ENCODE results near the gene KRT14. TPM values are rescaled to one million over a fixed set of nuclear protein-coding genes. Genes with fewer than 3 reads are reported as not detected.

The KRT14 gene
- total RNA-seq, 1 donor from 2014 or later: not detected

DNA sequence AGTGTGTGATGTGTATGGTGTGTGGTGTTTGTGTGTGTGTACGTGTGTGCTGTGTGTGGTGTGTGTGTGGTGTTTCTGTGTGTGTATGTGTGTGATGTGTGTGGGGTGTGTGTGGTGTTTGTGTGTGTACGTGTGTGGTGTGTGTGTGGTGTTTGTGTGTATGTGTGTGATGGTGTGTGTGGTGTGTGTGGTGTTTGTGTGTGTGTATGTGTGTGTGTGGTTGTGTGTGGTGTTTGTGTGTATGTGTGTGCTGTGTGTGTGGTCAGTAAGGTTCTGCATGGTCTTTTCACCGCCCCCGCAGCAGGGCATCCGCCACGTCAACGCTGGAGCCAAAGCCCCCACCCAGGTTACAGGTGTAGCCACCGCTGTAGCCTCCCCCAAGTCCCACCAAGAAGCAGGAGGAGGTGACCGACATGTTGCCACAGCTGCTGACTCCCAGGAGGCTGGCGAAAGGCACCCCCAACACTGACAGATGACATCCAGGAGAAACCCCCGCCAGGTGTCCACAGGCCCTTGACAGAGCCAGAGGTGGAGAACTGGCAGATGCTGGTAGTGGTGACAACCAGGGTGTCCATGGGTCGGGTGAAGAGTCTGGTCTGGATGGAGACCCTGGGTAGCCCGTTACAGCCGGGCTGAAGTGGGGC, 47.0 kb upstream of the KRT14 start:
- H3K4me1 ChIP-seq: no peaks in the 10 kb centered on the region
- no peak overlapping the region for H3K4me3 ChIP-seq
- no peaks in the 10 kb centered on the region for H3K79me2 ChIP-seq (ENCODE audit: low read depth)
- no peak overlapping the region for H2AFZ ChIP-seq (replicated peaks)
- H3F3A ChIP-seq (ENCODE audit: low read depth): peaks cover 8% of the 10 kb centered on the region
- H3K4me2 ChIP-seq: no peak overlapping the region
- no peaks in the 10 kb centered on the region for H4K20me1 ChIP-seq (ENCODE audit: low read depth)
- Mint-ChIP-seq H3K4me3 (no peak overlapping the region), H3K36me3 (no peaks in the 10 kb centered on the region), H3K4me1 (peaks cover 9% of the 10 kb centered on the region), H3K9me3 (no peaks in the 10 kb centered on the region), H3K27ac (no peak overlapping the region), H3K27me3 (ENCODE audit: insufficient read depth, low read depth) (no peaks in the 10 kb centered on the region)
- no peaks in the 10 kb centered on the region for H3K9me3 ChIP-seq (ENCODE audit: low read depth)
- no peak overlapping the region for H3K27ac ChIP-seq
- no peaks in the 10 kb centered on the region for H3K36me3 ChIP-seq
- peak; percentile 23 for DNase-seq (ENCODE audit: low spot score)
- TF ChIP-seq EZH2 (IDR thresholded peaks at IDR 0.05) (no peak), EZH2phosphoT487 (IDR thresholded peaks at IDR 0.05) (no peak)
- TF ChIP-seq, protein P1, sequence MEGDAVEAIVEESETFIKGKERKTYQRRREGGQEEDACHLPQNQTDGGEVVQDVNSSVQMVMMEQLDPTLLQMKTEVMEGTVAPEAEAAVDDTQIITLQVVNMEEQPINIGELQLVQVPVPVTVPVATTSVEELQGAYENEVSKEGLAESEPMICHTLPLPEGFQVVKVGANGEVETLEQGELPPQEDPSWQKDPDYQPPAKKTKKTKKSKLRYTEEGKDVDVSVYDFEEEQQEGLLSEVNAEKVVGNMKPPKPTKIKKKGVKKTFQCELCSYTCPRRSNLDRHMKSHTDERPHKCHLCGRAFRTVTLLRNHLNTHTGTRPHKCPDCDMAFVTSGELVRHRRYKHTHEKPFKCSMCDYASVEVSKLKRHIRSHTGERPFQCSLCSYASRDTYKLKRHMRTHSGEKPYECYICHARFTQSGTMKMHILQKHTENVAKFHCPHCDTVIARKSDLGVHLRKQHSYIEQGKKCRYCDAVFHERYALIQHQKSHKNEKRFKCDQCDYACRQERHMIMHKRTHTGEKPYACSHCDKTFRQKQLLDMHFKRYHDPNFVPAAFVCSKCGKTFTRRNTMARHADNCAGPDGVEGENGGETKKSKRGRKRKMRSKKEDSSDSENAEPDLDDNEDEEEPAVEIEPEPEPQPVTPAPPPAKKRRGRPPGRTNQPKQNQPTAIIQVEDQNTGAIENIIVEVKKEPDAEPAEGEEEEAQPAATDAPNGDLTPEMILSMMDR (IDR thresholded peaks at IDR 0.05): no peak
- no peak overlapping the region for H3K9ac ChIP-seq
- H3K27me3 ChIP-seq: no peaks in the 10 kb centered on the region

DNA sequence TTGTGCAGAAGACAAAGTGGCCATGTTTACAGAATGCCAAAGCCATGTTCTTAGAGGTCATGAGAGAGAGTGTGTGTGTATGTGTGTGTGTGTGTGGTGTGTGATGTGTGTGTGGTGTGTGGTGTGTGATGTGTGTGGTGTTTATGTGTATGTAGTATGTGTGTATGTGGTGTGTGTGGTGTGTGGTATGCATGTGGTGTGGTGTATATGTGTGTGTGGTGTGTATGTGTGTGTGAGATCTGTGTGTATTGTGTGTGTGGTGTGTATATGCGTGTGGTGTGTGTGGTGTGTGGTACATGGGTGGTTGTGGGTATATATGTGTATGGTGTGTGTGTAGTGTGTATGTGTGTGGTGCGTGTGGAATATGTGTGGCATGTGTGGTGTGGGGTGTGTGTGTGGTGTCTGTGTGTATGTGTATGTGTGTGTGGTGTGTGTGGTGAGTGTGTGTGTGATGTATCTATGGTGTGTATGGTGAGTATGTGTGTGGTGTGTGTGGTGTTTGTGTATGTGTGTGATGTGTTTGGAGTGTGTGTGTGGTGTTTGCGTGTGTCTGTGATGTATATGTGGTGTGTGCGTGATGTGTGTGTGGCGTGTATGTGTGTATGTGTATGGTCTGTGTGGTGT, 45.9 kb upstream of the KRT14 start:
- Histone ChIP-seq H3K4me3 (no peak overlapping the region), H3K79me2 (ENCODE audit: low read depth) (no peaks in the 10 kb centered on the region), H3F3A (ENCODE audit: low read depth) (peaks cover 8% of the 10 kb centered on the region), H3K27me3 (no peaks in the 10 kb centered on the region), H3K9me3 (ENCODE audit: low read depth) (no peaks in the 10 kb centered on the region), H3K36me3 (no peaks in the 10 kb centered on the region), H3K4me2 (no peak overlapping the region), H3K4me1 (no peaks in the 10 kb centered on the region), H4K20me1 (ENCODE audit: low read depth) (no peaks in the 10 kb centered on the region), H3K9ac (no peak overlapping the region), H3K27ac (no peak overlapping the region), H2AFZ (replicated peaks) (no peak overlapping the region)
- no peak for DNase-seq (ENCODE audit: low spot score)
- Mint-ChIP-seq H3K27ac (no peak overlapping the region), H3K36me3 (no peaks in the 10 kb centered on the region), H3K4me3 (no peak overlapping the region), H3K9me3 (no peaks in the 10 kb centered on the region), H3K4me1 (peaks cover 9% of the 10 kb centered on the region), H3K27me3 (ENCODE audit: insufficient read depth, low read depth) (no peaks in the 10 kb centered on the region)
- no peak for TF ChIP-seq EZH2phosphoT487 (IDR thresholded peaks at IDR 0.05)
- TF ChIP-seq EZH2 (IDR thresholded peaks at IDR 0.05): no peak
- TF ChIP-seq, protein P1 (IDR thresholded peaks at IDR 0.05): no peak

DNA sequence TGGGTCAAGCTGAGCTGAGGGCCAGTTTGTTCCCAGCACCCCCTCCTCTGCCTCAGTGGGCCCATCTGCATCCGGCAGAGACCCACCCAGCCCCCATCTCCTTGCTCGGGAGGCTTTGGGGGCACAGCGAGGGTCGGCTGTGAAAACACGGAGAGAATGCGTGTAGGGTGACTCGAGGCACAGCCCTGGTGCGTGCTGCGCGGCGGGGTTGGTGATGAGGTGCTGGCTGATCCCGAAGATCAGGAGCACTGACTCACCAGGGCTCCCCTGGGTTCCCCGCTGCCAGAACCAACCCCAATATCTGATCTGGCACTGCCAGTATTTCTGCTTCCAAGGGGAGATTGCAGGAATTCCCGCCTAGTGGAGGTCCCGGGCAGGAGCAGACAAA, 45.2 kb upstream of the KRT14 start:
- Histone ChIP-seq H3K4me3 (no peak overlapping the region), H3F3A (ENCODE audit: low read depth) (peaks cover 8% of the 10 kb centered on the region), H4K20me1 (ENCODE audit: low read depth) (no peaks in the 10 kb centered on the region), H3K27me3 (no peaks in the 10 kb centered on the region), H3K9me3 (ENCODE audit: low read depth) (no peaks in the 10 kb centered on the region), H3K4me1 (no peaks in the 10 kb centered on the region), H3K36me3 (no peaks in the 10 kb centered on the region), H2AFZ (replicated peaks) (no peak overlapping the region), H3K27ac (no peak overlapping the region), H3K79me2 (ENCODE audit: low read depth) (no peaks in the 10 kb centered on the region), H3K9ac (no peak overlapping the region), H3K4me2 (no peak overlapping the region)
- Mint-ChIP-seq H3K4me3 (no peak overlapping the region), H3K4me1 (peaks cover 12% of the 10 kb centered on the region), H3K27ac (no peak overlapping the region), H3K27me3 (ENCODE audit: insufficient read depth, low read depth) (no peaks in the 10 kb centered on the region), H3K36me3 (no peaks in the 10 kb centered on the region), H3K9me3 (no peaks in the 10 kb centered on the region)
- no peak for DNase-seq (ENCODE audit: low spot score)
- TF ChIP-seq, protein P1 (IDR thresholded peaks at IDR 0.05): no peak
- no peak for TF ChIP-seq EZH2 (IDR thresholded peaks at IDR 0.05)
- no peak for TF ChIP-seq EZH2phosphoT487 (IDR thresholded peaks at IDR 0.05)

All from neural progenitor cell (in vitro differentiated cells).